ENCODE results near the gene RABAC1.
"Not testable (repeated sequence)": the region's sequence is repeated elsewhere in the genome, so short reads cannot be mapped to it uniquely, and the experiment has no call there.

RABAC1 gene

DNA sequence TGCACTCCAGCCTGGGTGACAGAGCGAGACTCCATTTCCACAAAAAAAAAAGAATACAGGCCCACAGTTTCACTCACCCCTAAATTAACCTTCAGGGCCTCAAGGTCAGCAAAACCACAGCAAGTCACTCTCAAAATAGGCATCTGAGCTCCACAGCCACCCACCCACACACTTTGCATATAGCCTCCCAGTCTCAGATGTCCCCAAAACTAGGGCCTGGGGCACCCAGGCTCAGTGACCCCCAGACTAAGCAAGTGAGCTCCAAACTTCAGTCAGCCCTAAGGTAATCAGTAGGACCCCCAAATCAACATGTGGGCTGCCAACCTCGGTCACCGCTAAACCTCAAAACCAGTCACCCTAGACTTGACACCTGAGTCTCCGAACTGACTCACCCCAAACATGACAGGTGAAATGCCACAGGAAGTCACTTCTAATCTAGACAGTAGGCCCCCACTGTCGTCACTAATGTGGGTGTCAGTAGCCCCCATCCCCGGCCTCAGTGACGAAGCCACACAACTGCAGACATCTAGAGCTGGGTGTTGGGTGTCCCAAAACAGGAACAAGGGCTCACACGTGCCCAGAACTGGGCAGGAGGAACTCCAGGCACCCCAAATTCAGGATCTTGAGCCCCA is 13.9 kb downstream of the RABAC1 start:
- no peak for DNase-seq (ENCODE audit: low read depth)

DNA sequence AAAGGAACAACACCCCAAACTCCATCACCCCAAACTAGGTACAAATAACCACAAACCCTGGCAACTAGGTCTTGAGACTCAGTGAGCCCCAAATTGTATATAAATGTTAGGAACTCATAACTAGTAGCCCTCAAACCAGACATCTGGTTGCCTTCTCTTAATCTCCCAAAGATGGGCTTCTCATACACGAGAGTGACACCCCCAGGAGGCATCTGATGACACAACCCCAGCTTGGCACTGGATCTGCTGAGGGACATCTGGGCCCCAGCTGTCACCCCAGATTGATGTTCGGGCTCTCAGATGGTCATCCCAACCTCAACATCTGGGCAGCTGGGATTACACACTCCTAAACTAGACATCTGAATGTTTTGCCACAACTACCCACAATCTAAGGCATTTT is 14.8 kb downstream of the RABAC1 start:
- no peak for DNase-seq (ENCODE audit: low read depth)

DNA sequence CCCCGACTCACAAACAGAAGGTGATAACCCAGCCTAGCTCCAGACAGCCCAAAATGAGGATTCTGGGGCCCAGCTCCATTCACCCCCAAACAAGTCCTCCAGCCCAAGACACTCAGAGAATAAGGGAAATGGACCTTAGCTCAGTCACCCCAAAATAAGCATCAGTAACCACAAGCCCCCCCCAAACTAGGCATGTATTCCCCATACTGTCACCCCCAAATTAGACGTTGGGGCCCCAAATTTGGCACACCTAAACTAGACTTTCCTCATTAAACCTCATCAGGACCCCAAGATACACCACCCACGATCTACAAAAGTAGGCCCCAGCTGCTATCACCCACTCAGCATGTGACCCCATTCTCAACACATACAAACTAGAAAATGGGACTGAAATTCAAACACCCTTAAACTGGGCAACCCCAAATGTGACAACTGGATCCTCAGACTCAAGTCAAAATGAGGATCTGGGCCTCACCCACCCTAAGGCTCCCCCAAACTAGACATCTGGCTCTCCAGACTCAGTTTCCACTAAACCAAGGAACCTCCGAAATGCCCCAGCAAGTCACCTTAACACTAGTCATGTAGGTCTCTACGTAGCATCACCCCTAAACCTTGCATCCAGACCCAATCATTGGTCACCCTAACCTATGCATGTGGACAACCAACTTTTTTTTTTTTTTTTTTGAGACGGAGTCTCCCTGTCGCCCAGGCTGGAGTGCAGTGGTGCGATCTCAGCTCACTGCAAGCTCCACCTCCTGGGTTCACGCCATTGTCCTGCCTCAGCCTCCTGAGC is 17.5 kb downstream of the RABAC1 start:
- DNase-seq (ENCODE audit: low read depth) = no peak

DNA sequence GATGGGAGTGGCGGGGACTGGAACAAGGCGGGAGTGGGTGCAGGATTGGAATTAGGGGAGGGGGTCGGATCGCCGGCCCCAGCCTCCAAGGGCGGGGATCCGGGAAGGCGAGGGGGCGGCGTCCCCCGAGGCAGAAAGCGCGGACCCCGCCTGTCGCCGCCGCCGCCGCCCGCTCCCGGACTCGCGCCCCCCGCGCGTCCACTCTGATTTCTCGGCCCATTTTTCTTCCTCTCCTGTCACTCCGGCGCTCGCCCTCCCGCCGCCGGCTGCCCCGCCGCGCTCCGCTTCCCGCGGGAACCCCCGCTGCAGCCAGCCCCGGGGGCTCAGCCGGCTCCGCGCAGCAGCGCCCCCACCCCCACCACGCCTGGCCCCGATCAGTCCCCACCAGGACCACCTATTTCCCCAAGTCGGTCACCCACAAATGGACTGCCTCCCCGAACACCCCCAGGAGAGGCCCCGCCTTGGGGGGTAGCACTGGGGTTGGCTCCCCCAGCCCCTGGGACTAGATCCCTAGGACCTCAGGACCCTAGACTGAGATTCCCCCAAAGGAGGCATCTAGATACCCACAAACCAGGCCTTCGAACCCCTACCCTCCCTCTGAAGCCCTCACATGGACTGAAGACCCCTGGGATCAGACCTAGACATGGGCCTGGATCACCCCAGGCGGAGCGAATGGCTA is 18.3 kb downstream of the RABAC1 start:
- DNase-seq (ENCODE audit: low read depth) = no peak

DNA sequence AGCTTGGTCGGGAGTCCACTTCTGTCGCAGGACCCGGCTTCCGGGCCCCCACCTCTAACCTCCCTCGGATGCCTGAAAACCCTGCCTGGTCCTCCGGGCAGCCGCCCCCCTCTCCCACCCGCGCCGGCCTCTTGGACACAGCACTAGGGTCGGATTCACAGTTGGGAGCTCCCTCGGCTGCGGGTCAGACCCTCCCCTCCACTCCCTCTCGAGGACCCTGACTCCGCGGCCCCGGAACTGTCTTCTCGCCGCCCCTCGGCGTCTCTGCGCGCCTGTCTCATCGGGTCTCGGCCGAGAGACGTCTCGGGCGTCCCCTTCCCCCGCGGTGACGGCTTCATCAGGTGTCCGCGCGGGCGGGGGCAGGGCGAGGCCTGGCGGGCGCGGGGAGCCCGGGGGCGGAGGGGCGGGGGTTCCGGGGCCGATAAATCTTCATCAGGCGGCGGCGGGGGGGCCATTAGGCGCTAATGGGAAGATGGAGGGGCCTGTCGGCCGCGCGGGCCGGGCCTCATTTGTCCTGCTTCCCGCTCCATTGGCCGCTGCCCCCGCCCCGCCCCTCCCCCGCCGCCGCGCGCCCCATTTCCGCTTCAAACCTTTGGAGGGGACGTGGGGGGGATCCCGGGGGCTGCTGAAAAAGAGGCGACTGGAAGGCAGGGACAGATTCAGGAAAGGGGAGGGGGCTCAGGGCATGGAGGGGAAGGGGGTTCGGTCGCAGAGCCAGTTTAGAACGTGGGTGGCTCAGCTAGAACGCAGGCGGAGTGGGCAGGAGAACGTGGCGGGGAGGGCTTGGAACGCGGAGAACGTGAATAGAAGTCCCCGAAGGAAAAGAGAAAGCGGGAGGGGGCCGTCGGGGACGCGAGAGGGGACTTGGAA is 19.0 kb downstream of the RABAC1 start:
- DNase-seq (ENCODE audit: low read depth) = no peak

DNA sequence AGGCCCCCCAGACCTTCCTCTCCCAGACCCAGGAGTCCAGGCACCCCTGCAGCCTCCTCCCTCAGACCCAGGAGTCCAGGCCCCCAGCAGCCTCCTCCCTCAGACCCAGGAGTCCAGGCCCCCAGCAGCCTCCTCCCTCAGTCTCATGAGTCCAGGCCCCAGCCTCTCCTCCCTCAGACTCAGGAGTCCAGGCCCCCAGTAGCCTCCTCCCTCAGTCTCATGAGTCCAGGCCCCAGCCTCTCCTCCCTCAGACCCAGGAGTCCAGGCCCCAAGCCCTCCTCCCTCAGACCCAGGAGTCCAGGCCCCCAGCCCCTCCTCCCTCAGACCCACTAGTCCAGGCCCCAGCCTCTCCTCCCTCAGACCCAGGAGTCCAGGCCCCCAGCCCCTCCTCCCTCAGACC is 19.9 kb downstream of the RABAC1 start:
- not testable (repeated sequence) for DNase-seq (ENCODE audit: low read depth)

DNA sequence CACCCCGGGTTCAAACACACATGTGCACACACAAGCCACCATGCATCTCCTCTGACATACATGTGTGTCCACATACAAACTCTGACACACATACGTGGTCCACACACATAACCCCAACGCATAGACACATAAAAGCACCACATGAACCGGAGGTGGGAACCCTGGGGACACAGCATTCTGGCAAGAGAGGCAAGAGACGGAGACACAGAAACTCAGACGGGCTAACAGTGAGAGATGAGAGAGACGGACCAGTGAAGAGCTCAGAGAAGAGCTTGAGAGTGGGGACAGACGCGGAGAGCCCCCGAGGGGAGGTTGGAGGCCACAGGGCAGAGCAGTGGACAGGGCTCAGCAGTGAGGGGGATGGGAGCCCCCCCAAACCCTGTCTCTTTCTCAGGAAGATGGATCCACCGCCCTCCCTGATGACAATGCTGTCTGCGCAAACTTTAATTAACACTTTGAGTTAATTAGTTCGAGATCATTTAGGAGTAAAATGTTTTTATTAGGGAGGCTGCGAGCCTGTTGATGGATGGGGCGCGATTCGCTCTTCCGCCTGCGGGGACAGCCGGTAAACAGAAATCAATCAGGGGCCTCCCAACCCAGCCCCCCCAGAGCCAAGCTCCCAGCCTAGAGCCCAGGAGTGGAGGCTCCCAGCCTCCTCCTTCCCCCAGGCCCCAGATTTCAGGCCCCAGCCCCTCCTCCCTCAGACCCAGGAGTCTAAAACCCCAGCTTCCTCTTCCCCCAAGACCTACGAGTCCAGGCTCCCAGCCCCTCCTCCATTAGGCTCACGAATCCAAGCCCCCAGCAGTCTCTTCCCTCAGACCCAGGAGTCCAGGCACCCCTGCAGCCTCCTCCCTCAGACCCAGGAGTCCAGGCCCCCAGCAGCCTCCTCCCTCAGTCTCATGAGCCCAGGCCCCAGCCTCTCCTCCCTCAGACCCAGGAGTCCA is 21.3 kb downstream of the RABAC1 start:
- DNase-seq (ENCODE audit: low read depth) = no peak

DNA sequence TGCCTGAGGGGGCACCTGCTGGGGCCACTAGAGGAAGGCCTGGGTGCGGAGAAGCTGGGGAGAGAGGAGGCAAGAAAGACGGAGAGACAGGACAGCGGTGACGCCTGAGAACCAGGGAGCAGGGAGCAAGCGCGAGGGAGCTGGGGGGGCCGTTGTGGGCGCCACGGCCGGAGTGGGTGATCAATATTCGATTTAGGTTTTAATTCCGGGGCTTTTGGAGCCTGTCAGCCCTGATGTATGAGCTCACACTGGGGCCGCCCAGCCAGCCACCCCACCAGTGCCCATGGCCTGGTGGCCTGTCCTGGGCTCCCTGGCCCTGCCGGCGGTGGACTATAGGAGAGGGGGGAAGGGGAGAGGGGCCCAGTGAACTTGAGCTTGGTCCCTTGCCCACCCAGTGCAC is 22.2 kb downstream of the RABAC1 start:
- DNase-seq (ENCODE audit: low read depth) = no peak

DNA sequence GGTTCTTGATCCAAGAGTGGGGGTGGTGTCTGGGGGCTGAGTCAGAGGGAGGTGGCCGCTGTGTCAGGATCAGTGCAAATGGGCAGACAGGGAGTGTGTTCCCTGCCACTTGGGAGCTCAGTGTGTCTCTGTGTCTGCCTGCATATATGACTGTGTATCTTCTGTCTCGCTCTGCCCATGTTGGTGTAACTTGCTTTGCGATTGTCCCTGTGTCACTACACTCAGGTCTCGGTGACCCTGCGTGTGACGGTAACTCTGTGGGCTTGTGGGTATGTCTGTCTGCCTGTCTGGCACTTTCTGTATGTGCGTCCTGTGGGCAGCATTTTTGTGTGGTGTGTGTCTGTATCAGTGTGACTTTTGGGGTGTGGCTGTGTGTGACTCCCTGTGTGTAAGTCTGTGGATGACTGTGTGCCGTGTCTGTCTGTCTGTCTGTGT is 22.7 kb downstream of the RABAC1 start:
- DNase-seq (ENCODE audit: low read depth) = no peak

DNA sequence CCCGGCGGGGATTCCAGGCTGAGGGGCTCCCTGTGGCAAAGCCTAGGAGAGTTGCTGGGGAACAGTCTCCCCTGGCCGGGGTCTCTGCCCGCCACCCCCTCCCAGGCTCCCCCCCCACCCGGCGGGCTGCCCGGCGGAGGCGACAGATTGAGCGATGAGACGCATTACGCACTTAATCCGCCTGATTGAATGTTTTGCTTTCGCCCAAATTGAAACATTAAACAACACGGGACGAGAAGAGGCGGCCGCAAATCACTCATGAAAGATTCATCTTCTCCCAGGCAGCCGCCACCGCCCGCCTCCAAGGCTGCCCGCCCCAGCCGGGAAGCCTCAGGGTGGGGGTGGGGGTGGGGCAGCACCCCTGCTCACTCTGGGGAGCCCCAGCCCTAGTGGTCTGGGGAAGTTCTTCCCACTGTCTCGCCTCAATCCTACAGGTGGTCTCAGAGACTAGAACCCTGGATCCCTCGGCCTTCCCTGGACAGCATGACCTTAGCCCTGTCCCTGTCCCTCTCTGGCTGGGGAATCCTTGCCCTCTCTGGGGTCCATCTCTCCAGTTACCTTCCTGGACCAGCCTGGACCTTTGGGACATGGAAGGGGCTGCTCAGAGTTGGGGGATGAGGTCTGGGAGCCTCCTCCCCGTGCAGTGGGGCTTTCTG is 23.2 kb downstream of the RABAC1 start:
- DNase-seq (ENCODE audit: low read depth) = no peak

DNA sequence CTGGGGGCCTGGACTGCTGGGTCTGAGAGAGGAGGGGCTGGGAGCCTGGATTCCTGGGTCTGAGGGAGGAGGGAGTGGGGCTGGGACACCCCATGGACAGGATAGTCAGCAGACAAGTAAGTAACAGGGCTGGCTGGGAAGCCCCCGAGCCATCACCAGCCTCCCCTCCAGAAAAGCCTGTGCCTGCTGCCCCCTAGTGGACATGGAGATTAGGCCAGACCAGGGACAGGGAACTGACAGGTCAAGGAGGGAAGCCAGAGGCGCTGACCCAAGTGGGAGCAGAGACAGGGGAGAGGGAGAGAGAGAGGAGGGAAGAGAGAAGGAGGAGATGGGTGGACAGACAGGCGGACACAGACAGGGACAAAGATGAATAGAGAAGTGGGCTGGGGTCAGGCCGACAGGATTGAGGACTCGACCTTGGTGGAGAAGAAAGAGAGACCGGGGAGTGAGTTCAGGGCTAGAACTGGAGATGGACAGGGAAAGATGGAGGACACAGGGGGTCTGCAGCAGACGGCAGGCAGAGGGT is 24.2 kb downstream of the RABAC1 start:
- DNase-seq (ENCODE audit: low read depth) = no peak

DNA sequence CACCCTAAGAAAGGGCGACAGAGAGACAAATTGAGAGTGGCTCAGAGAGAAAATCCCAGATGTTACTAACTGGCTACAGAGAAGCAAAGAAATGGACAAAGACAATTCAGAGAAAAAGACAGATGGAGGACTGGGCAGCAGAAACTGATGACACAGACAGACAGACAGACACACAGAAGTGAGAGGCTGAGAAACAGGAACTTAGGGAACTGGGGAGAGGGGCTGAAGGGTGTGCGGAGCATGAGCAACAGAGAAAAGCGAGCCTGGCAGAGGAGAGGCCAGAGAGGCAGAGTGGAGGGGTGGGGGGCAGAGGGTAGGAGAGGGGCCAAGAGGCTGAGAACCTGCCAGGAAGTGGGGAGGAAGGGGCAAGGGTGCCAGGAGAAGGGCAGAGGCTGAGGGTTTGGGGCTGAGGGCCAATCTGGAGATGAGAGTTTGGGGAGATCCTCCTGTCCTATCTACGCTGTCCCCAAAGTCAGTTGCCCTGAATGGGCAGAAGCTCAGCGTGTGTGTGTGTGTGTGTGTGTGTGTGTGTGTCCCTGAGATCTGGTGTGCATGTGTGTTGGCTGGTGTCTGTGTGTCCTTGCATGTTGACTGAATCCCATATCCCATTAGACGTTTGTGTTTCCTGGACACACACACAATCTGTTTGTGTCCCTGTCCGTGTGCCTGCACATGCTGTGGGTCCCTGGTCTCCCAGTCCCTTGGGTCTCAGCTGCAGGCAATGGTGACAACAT is 25.3 kb downstream of the RABAC1 start:
- DNase-seq (ENCODE audit: low read depth) = no peak

DNA sequence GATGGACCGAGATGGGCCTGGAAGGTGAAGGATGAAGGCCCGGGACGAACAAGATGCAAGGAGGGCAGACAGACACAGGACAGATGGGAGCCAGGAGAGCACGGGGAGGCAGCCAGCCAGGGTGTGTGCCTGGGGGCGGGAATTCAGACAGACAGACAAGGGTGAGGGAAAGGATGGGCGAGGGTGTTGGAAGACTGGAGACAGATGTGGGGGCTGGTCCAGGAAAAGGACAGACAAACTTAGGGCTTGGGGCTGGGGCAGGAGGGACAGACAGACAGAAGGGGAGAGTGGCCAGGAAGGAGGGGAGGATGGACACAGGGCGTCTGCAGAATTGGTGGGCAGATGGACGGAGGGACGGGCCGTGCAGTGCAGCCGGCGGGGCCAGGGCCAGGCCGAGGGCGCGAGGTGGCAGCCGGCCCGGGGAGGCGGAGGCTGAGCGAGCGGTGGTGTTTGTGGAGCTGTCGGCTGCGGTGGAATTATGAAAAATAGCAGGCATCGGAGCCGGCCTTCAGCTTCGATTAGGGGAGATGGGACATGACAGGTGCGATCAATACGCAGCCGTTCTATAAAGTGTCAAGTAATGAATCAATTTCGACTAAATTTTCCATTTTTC is 26.3 kb downstream of the RABAC1 start:
- DNase-seq (ENCODE audit: low read depth) = no peak

DNA sequence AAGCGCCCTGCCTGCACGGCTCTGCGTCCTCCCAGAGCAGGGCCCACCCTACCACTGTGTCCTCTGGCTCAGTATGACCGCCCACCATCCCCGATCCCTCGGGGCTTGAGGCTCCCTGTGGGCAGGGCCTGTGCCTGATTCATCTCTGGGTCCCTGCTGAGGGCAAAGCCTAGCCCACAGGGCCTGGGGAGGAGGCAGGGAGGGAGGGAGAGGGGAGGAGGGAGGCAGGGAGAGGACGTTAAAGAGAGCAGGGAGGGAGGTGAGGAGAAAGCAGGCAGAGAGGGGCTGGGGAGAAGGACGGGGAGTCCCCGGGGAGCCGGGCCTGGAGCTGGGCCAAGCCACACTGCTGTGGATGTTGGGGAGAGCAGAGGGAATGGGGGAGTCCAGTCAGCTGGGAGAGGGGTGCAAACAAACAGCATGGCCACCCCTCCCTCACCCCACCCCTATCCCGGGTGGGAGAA is 26.8 kb downstream of the RABAC1 start:
- no peak for DNase-seq (ENCODE audit: low read depth)

DNA sequence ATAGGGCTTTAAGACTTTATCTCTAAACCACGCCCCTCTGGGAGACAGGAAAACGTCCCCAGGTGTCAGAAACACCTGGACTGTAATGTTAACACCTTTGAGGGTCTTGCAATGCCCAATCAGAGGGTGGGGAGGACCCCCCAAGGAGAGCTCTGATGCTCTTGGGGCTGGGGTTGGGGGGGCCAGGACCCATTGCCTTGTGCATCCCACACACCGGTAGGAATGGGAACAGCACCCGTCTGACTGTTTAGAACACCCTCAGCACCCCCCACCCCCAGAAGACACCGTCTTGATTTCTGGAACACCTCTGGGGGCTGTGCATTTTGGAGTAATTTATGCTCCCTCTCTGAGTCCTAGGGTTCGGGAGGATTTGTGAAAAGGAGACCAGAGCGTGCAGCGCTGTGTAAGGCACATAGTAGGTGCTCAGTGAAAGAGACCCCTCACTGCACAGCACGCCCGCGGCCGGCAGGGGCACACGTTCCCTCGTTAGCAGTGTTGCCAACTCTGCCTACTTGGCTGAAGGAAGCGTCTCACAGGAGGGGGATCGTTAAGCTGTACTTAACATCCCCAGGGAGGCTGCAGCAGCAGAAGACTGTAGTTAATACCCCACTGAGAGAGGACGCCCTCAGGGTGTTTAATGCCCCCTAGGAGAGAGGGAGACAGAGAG is 28.1 kb downstream of the RABAC1 start:
- DNase-seq (ENCODE audit: low read depth) = no peak

DNA sequence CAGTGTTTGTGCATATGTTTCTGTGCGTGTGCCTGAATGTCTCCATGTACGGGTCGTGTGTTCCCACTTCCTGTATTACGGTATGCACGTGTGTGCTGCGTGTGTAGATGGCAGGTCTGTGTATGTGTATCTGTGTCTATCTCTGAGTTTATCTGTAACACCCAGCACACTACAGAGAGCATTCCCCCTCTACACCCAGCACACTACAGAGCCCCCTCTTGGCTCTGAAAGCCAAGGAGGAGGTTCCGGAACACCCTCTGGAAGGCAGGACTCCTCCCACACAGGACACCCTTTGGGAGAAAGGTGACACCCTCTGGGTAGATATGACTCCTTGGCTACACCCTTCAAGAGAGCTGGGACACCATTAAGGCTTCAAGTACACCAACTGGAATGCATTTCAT is 28.8 kb downstream of the RABAC1 start:
- no peak for DNase-seq (ENCODE audit: low read depth)

DNA sequence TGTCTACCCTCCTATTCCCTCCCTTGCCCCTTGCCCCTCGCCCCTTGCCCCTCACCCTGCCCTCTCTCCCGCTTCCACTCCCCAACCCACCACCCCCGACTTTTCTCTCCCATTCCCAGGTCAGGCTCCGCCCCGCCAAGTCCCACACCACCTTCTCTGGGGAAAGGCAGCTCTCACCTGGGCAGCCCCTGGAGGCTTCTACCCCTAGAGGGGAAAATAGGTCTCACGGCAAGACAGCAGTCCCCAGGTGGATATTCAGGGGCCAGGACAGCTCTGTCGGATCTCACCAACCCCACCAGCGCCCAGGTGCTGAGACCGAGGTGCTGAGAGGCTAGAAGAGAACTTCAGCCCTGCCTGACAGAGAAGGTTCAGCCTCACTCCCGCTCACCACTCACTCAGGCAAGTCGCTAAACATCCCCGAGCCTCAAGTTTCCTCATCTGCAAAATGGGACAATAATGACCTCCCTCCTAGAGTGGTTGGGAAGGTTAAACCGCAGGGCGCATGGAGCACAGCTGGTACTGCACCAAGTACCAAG is 29.5 kb downstream of the RABAC1 start:
- DNase-seq (ENCODE audit: low read depth) = no peak

Data from stromal cell of bone marrow (primary cell).